Inferior parietal cortex (tissue), 1 donor: Measurements from ENCODE around the gene GINS2.

Source experiments
- DNase-seq: peaks from one replicate; pipeline ENCODE4 v3.0.0-alpha.2; 2016; ENCODE audit errors: extremely low spot score

Gene GINS2

GRCh38 chr16:85716022-85716679, 27.4 kb upstream of the GINS2 start:
- DNase-seq = no peak

DNA sequence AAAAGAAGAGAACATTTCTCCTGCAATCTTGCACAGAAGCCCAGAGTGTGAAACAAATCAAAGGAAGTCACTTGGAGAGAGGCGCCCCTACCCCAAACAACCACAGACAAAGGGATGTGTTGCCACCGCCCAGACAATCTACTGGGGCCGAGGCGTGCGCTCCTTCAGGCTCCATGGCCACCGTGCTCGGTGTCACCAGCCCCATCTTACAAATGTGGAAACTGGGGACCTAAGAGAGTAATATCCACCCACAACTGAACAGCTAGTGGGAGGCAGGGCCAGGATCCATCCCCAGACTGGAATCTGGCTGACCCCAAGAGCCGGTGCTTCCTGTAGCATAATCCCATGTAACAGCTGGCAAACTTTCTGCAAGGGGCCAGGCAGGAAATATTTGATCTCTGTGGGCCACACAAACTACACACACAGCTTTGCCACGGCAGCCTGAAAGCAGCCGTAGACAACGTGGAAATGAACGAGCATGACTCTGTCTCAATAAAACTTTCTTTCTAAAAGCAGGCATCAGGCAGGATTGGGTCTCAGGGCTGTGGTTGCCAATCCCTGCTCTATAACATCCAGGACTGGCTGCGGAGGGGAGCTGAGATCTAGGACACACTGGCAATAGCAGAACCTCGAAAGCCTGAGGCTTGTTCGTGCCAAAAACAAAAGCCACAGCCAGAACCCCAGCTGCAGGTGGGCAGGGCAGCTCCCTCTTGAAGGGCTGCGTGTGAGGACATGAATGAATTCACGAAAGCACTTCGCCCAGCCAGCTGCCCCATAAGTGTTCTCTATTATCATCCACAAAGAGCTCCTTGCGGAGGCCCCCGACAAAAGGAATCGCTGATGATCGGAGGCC, 26.6 kb upstream of the GINS2 start:
- DNase-seq = no peak

- DNase-seq = no peak
These were observed 24.0 kb upstream of the GINS2 start for GRCh38 chr16:85712801-85713200.

DNA sequence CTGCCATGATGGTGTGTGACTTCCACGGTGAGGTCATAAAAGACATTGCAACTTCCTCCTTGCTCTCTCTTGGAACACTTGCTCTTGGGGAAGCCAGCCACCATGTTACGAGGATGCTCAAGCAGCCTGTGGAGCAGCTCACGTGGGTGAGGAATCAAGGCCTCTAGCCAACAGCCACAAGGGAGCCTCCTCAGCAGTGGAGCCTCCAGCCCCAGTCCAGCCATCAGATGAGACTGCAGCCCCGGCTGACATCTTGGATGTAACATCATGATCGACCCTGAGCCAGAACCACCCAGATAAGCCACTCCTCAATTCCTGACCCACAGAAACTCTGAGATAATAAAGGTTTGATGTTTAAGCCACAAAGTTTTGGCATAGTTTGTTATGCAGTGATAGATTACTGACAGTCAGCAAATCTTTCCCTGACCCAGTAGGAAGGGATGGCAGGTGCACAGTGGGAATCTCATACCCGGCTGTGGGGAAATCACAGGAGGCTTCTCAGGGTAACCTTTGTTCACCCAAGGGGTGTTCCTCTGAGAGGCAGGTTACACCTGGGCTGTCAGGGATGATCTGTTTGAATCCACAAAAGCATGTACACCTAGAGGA, 23.3 kb upstream of the GINS2 start:
- no peak for DNase-seq

DNA sequence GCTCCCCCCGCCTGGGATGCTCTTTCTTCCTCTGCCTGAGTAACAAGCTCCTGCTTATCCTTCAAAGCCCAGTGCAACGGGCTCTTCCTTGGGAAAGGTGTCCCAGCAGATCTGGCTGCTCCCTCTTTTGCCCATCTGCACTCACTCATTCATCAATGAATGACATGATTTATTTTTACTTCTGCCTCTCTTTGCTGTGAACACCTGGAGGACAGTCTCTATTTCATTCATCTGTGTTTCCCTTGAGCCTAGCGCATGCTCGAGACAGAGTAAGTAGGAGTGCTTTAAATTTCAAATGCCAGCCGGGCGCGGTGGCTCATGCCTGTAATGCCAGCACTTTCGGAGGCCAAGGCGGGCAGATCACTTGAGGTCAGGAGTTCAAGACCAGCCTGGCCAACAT, 22.0 kb upstream of the GINS2 start:
- DNase-seq = no peak

GRCh38 chr16:85709766-85710585, 21.2 kb upstream of the GINS2 start:
- DNase-seq = no peak

DNA sequence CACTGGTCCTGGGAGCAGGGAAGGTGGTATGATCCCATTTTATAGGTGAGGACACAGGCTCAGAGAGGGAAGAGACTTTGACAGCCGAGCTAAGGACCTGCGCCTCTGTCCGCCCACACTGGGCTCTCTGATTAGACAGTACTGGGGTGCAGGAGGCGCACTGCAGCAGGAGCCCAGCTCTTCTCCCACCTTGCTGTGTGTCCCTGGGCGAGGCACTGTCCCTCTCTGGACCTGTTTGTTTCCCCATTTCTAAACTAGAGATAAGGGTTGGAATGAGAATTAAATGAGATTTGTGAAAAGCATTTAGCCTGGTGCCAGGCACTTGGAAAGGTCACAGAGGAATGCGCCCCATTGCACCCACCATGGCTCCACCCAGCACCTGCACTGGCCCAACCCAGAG, 19.6 kb upstream of the GINS2 start:
- no peak for DNase-seq

GRCh38 chr16:85707528-85708095, 18.9 kb upstream of the GINS2 start:
- no peak for DNase-seq

GRCh38 chr16:85706449-85707034, 17.8 kb upstream of the GINS2 start:
- DNase-seq = no peak

DNA sequence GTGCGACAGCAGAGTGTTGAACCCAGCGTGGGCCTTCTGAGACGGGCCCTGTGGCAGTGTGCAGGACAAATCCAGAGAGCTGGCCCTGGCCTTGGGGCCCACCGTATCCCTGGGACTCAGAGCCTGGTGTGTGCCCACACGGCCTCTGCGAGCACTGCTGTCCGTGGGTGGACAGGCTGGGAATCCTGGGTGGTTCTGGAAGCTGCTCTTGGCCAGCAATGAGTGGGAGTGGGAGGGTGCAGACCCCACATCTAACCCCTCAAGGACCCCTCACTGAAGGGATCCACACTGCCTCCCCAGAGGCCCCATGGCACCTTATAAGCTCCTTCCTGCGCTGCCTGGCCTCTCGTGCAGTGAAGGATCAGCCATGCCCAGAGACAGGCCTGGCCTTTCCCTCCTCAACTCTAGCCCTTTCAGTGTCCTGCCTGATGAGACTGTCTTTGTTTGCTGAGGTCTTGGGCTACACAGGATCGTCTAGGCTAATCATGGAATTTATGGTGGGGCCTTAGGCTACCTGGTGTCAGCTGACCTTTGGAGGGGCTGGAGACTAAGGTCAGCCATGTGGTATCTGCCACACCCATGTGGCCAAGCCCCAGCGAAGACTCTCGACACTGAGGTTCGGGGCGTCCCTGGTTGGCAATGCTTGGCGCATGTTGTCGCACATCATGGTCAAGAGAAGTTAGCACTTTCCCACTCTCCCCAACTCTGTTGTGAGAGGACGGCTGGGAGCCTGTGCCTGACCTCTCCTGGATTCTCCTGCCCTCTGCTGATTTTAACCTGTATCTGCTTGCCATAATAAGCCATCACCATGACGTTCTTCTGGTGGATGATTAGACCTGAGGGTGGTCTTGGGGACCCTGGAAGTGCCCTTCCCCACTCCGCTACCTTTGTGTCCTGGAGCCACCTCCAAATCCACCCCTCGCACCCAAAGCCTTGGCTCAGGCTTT, 16.4 kb upstream of the GINS2 start:
- DNase-seq = no peak

- no peak for DNase-seq
These were observed 15.3 kb upstream of the GINS2 start for GRCh38 chr16:85704011-85704410.

- DNase-seq = peak; percentile 31
These were observed 10.9 kb upstream of the GINS2 start for GRCh38 chr16:85699628-85700027.

DNA sequence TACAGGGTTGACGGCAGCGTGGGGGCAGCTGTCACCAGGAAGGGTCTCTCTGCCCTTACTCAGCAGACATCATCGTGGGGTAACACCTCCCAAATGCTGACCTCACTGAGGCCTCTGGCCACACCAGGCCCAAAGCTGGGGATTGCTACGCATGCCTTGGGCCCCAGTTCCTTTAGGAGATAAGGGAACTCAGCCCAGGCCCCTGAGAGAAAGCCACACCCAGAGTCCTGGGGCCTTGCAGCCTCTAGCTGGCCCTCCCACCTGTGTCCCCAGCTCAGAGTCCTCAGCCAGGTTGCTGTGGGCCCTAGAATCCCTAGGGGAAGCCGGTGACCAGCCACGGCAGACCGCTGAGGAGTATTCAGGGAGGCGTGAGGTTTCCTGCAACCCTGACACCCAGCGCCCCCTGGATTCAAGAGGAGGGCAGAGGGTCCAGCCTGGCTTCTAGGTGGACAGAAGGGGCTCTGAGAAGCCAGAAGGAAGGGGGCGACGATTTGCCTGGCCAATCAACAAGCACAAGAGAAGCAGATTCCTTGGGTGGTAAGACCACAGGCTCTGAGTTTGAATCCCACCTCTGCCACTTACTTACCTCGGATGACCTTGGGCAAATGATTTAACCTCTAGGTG, 10.3 kb upstream of the GINS2 start:
- no peak for DNase-seq

DNA sequence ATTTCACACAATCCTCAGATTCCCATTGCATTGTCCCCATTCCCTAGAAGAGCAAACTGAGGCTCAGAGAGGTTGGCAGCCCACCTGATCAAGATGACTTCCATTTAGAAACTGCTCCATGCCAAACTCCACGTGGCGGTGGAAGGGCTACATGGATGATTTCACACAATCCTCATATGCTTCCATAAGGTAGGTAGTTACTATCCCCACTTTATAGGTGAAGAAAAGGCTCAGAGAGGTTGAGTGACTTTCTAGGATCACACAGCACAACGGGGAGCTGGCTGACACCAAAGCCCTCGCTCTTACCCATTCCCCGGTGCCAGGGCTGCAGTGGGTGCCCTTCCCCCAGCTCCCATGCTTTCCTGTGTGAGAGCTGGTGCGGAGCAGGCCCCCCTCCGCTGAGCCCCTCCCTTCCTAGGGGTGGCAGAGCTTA, 9.7 kb upstream of the GINS2 start:
- DNase-seq = no peak

DNA sequence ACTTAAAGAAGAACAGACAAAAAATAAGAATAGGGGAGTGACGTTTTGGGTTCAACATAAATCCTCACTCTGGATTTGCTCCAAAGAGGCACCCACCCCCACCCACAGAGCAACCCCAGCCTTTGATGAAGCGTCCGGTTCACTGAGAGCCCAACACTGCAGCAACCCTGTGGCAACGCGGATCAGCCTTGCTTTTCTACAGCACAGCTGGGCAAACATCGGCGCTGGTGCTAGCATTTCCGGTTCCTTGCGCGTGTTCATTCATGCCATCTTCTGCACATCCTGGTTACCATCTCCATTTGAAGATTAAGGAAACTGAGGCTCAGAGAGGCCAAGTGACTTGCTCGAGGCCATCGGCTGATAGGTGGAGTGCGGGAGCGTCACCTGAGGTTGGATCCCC, 8.7 kb upstream of the GINS2 start:
- no peak for DNase-seq

- peak; percentile 49 for DNase-seq
These were observed 8.0 kb upstream of the GINS2 start for GRCh38 chr16:85696781-85697180.

- no peak for DNase-seq
These were observed 6.7 kb upstream of the GINS2 start for GRCh38 chr16:85695196-85696128.

DNA sequence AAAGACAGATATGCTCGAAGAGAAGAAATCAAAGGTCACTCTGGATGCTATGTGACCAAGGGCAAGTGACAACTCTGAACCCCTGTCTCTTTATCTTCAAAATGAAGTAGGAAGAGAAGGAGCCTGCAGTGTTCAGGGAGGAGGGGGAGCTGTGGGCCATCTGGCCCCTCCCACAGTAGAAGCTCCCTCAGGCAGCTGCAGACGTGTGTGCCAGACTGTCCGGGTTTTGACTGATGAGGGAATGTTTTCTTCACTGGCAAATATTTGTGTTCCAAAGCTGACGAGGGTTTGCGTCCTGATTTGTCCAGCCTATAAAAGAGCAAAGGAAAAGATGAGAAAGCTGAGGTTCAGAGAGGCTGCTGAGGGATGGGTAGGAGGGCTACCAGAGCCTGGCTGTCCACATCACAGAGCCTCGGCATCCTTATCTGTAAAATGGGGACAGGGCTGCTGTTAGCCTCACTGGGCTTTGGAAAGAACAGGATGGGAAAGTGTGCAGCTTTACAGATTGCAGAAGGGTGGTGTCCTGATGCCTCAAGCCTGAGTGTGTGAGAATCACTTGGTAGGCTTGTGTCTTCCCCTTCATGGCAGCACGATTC, 1.8 kb upstream of the GINS2 start:
- DNase-seq = no peak
